CD4-positive, alpha-beta T cell treated with Interleukin-1 beta for 1 hour (primary cell): Measurements from ENCODE around the gene OXT.
A peak's percentile ranks its signal among the peaks of the same experiment; 100 is the strongest.

Experiments
- DNase-seq, 2 donors: peaks; one replicate each; pipeline ENCODE4 v3.0.0-alpha.2; 2020 to 2022

OXT gene

GRCh38 chr20:3088031-3088430 lies 16.6 kb downstream of the OXT start:
- no peak for DNase-seq

GRCh38 chr20:3090565-3090964 lies 19.1 kb downstream of the OXT start:
- DNase-seq, result no peak

- DNase-seq, result peak; percentile 29 to 60
Observed at GRCh38 chr20:3092611-3093379, 21.4 kb downstream of the OXT start.

- peak; percentile 26 to 59 for DNase-seq
Observed at GRCh38 chr20:3093861-3094361, 22.5 kb downstream of the OXT start.

- DNase-seq, result no peak
Observed at GRCh38 chr20:3094848-3095629, 23.6 kb downstream of the OXT start.

GRCh38 chr20:3100480-3100879 lies 29.1 kb downstream of the OXT start:
- no peak for DNase-seq

GRCh38 chr20:3101251-3101650 lies 29.8 kb downstream of the OXT start:
- DNase-seq, result no peak

GRCh38 chr20:3101737-3102574 lies 30.5 kb downstream of the OXT start:
- DNase-seq, result peak; percentile 45 to 55

- no peak for DNase-seq
Observed at GRCh38 chr20:3102575-3103368, 31.4 kb downstream of the OXT start.

- DNase-seq, result no peak
Observed at GRCh38 chr20:3103369-3104032, 32.1 kb downstream of the OXT start.

GRCh38 chr20:3105256-3106137 lies 34.1 kb downstream of the OXT start:
- no peak for DNase-seq

GRCh38 chr20:3106185-3106584 lies 34.8 kb downstream of the OXT start:
- no peak for DNase-seq

- DNase-seq, result no peak
Observed at GRCh38 chr20:3106658-3107463, 35.4 kb downstream of the OXT start.

GRCh38 chr20:3107464-3108025 lies 36.1 kb downstream of the OXT start:
- no peak for DNase-seq

- no peak for DNase-seq
Observed at GRCh38 chr20:3109350-3110302, 38.2 kb downstream of the OXT start.

GRCh38 chr20:3111507-3111906 lies 40.1 kb downstream of the OXT start:
- DNase-seq, result no peak

GRCh38 chr20:3111995-3112394 lies 40.6 kb downstream of the OXT start:
- DNase-seq, result no peak
